EL (cell line): Measurements from ENCODE around the gene INPP4A.

ENCODE experiments used
- DNase-seq: peaks from one replicate; pipeline ENCODE4 v3.0.0-alpha.2; 2016

The INPP4A gene

DNA sequence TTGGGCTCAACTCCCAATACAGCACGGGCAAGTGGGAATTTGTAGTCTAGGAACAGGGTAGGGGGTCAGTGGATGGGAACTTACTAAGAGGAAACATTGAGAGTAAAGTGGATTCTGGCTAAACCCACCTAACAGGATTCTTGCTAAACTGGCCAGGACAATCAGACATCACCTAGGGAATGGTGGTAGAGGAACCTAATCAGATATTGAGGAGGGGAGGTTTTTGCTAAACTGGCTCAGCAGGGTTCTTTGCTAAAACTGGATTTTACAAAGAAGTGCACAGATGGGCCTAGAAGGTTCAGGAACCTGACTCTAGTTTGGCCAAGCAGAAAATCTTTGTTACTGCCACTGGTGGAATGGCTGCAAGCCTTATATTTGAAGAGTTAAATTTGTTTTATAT, 55.9 kb downstream of the INPP4A start:
- DNase-seq = no peak

DNA sequence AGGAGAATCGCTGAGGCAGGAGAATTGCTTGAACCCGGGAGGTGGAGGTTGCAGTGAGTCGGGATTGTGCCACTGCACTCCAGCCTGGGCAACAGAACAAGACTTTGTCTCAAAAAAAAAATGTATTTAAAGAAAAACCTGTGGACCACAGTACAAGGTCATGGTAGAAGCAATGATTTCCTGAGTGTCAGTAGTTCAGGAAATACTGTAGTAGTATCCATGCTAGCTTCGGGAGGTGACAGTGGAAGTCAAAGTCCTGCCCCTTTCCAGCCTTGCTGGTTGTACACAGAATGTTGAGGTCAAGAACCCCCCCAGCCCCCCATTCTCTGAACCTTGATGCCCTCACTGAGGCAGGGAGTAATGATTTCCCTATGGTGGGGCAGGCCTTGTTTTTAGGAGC, 56.6 kb downstream of the INPP4A start:
- DNase-seq = no peak

DNA sequence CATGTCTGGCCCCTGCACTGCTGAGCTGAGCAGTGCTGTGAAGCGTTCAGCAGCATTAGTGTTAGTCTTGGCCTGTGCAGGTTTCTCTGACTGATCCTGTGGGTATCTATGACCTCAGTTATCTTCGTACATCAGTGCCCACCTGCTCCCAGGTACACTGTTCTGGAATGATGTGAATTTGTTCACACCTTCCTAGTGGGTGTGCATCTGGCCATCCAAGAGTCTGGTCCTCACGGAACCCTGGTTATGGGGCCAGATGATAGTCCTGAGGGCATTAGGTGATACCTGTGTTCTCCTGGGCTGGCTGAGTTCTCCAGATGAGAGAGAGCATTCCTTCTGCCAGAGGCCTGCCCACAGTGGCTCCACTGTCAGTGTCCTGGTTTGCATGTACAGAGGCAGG, 57.2 kb downstream of the INPP4A start:
- no peak for DNase-seq

DNA sequence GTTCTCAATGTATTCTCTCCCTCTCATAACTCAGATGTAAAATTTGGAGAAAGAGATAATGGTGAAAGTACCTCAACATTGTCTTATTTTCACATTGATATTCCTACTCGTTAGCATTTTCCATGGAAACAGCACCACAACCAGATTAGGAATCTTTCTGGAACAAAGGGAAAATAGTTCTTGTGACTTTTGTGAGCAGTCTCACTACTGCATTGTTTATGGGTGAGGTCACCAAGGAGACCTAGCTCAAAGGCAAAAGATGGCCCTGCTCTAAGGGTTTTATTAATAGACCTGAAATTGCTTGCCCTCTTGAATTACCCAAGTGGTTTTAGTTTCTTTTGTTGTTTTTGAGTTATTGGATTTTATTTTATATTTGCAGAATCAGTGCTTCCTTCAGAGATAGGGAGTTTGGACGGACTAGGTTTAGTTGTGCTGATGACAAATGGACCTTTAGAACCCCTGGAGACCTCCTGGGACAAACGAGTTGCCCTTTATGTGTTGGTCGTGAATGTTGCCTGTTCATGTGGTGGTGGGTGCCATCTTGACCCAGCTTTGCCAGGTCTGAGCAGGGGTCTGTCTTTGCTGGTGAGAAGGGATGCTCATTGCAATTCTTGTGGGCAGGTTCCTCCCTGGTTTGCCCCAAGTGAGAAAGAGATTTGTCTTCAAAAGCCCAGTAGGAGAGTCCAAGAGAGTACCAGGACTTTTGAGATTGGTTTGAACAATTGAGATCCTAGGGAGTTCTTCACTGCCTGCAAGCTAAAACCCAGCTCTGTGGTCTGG, 58.1 kb downstream of the INPP4A start:
- DNase-seq = peak; percentile 65

DNA sequence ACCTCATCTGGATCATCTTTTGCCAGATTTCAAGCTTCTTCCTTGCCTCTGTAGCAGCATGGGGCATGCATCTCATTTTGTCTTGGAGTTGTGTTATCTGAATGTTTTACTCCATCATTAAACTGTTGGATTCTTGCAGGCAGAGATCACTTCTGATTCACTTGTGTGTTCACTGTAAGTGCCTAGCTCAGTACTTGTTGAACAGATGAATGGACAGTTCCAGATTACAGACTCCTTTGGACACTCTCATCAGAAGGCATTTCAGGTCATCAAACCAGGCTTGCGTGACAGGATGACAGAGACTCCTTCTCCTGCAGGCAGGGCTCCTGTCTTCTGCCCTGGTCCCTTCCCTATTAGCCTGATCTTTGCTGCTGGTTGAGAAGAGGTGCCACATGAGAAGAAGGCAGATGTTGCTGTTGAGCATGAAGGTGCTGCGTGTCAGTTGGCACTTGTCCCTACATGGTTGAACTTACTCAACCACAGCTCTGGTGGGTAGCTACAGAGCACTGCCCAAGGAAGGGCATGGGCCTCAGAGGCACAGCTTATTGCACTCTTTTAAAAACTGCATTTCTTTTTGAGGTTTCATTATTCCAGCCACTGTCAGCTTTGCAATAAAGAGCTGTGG, 58.9 kb downstream of the INPP4A start:
- DNase-seq = no peak

DNA sequence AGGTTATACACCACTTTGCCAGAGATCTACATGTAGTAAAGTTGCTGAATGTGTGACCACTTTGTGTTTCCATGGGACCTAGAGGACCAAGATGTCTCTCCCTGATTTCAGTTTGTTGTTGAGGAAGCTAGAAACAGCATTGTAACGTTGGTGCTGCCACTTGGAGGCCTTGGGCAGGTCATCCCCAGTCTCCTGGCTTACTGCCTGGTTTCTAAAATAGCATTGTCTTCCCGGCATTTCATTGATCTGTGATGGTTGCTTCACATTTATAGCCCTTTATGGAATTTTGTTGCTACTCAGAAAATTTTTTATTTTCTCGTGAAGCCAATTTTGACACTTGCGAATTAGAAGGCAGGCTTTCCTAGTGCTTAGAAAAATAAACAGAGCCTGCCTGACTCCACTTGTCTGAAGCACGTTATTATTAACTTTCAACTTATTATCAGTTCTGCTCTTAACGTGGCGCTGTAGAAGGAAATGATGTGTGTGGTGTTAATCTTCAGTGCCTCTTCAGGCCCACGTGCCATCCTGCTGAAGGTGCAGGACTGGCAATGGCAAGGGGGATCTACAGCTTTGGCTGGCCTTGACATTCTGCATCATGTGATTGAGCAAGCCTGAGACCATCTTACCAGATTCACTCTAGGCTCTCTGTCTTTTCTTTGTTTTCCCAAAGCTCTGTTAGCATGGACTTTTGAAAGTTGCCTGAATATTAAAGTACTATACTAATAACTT, 59.9 kb downstream of the INPP4A start:
- DNase-seq = no peak

DNA sequence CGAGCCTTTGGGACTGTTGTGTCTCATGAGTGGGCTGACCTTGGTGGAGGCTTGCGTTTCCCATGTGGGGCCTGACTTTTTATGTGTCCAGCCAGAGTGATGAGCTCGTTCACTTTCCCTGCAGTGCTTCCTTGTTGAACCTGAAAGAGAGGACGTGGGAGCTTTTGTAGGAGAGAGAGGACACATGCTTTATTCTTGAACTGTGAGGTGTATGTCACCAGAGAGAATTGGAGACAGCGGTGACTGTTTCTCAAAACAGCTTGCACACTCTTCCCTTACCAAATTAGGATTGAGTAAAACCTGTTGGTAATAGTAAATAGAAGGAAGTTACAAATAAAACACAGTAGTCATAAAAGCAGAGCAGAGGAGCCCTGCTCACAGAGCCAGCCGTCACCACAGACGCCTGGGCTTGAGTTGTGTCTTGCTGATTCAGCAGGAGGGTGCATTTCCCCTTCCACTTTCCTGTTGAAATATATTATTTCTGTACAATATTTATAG, 60.7 kb downstream of the INPP4A start:
- no peak for DNase-seq

DNA sequence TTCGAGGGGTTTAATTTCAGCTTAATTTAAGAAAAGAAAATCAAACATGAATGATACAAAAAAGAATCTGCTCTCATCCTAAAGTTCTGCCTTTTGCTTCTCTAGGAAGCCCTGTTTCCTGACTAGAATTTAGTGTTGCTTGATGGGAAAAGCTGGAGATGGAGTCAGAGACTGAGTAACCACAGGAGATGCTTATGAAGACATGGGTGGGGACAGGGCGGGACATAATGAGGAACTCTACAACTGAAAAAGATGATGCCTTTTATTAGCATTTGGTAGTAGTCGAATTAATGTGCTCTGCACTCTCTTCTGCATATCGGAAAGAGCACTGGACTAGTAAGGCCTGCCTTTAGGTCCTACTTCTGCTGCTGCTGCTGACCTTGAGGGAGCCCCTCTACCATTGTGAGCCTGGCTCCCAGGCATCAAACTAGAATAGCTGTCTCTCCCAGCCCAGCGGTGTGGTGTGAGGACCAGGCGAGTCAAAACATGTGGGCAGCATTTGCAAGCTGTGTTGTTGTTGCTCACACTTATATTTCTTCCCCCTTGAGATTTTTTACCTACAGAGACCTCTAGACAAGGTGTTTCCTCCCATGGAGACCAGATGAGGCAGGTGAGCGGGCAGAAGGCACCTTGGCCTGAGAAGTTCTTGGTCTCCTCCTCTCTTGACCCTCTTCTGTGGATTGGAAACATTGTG, 61.5 kb downstream of the INPP4A start:
- no peak for DNase-seq

DNA sequence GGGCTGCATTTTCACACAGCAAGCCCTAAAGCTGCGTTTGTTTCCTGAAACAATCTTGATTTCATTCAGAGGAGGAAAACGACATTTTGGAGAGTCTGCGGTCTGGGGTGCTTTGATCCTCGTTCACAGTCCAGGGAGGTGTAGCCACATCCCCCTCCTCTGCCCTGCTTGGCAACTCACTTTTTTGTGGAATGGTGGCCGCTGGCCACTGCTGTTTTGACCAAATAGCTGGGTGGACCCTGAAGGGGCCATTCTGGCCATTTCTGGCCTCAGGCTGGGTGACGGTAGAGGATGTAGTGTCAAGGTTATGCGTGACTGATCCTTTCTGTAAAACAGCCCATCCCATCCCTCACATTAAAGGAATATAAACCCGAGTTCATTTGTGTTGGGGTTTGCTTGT, 62.2 kb downstream of the INPP4A start:
- DNase-seq = no peak

DNA sequence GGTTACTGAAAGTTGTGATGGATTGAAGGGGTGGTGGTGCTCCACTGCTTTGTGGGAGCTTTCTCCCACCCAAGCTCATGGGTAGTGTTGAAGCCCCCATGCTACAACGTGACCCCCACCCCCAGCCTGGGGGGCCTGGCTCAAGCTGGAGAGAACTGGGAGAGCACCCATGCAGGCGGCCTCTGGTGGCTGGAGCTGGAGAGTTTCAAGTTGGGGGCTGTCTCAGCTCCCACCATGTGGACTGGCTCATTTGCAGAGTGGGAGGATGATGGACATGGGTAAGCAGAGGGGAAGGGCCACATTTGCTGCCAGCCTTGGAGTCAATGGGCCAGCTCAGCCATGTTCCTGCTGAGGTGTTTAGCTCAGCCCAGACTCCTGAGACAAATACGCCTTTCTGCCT, 62.8 kb downstream of the INPP4A start:
- no peak for DNase-seq

DNA sequence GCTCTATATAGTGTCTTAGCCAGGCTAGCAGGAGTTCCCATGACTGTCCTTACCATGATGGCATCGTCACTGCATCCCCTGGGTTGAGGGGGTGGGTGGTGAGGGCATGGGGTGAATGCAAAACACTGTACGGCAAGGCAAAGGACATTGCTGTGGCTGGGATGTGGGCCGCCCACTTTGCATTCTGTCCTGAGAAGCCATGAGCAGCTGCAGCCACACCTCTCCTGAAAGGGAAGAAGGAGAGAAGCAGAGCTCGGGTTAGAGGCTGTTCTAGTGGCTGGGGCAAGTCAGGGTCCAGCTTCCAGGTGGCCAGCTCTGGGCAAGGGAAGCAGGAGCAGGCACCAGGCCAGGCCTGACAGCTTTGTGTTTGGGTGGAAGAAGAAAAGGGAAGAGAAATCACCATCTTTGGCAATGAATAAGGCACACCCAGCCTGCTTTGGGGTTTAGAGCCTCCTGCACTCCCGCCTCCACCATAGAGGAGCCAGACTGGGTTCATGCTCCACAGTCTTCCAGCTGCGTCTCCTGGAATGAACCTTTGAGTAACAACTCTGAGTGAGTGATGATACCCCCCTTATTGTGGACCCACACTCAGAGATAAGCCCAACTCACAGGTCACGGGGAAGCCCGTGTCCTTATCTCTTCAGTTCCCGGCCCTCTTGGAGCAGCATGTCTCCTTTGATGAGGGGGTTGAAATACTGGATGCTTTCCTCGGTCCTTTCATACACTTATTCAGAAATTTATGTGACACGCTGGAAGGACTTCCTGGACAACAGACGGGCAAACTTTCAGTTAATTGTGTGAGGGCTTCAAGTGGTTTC, 63.4 kb downstream of the INPP4A start:
- no peak for DNase-seq

DNA sequence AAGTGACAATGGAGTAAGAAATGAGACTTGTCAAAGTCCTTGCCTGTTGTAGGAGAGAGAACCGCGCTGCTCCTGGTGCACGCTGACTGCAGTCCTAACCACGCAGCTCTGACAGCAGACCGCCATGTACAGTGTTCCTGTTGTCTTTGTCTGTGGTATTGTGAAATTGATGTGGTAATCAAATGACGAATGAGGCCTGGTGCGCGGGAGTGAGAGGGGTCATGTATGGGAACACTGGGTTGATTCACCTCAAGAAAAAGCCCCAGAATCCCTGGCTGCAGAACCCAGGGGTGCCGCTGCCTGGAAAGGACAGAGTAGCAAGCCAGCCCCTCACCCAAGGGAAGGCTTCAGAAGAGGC, 64.0 kb downstream of the INPP4A start:
- no peak for DNase-seq

DNA sequence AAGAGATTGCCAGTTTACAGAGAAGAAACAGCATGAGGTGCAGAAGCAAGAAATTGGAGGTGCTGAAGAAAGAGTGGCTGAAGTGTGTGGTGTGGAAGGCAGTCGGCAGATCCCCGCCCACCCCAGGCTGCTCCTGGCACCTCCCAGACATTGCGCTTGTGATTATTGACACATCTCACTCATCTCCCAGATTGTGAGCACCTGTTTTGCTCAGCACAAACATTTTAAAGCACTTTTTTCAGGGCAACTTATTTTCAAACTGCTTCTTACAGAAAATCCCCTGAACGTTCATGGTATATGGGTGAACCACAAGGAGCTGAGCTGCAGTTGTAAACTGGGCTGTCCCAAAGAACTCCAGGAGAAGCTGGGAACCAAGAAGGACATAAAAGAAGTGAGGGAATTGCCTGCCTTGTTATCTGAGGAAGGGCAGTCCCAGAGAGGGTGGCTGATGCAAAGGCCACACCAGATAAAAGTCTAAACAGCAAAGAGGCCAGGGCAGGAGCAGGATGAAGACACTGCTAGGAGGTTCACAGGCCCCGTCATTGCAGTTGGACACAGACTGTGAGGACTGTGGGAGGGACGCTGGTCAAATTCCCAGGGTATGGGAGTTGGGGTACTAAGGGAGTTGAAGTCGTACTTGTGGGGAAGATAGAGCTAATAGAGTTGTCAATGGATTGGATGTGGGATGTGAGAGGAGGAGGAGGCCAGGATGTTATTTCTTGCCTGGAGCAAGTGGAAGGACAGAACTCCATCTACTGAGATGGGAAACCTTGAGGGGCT, 65.1 kb downstream of the INPP4A start:
- DNase-seq = no peak

DNA sequence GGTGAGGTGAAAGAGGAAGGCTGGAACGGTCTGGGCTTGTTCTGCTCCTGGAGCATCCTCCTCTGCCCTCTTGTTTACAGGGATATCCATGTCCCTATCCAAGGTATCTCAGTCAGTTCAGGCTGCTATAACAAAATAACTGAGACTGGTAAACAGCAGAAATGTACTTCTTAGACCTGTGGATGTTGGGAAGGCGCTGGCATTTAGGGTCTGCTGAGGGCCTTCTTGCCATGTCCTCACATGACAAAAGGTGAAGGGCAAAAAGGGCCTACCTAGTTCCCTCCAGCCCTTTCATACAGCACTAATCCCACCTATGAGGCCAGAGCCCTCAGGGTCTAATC, 65.6 kb downstream of the INPP4A start:
- DNase-seq = no peak

DNA sequence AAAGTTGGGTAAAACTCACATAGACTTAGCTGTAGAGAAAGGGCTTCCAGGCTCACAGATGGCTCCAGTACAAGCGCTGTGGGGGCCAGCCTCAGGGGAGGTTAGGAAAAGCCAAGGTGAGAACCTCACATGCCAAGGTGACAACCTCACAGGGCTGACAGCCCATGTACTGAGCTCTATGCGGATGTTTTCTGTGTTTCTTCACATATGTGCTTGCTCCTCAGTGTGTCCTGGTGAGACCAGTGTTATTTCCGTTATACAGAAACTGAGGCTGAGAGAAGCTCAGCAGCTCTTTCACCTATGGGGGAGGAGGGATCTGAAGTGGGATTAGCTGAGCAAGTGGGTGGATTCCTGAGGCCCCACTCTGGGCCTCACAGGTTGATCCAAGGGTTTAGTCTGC, 67.3 kb downstream of the INPP4A start:
- no peak for DNase-seq

DNA sequence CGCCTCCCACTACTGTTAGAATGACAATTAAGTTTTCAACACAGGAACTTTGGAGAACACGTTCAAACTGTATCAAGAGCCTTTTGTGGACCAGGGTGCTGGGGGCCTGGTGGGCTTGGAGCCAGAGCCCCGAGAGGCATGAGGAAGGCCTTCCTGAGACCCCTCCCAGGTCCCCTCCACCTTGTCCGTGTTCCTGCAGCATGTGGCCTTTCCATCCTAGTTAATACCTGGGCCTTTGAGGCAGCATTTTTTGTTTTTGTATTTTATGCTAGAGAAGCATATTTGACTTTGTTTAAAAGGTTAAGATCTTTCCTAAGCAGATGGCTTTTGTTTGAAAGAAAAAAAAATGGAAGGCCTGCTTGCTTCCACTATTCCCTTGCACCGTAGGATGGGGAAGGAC, 68.0 kb downstream of the INPP4A start:
- no peak for DNase-seq

DNA sequence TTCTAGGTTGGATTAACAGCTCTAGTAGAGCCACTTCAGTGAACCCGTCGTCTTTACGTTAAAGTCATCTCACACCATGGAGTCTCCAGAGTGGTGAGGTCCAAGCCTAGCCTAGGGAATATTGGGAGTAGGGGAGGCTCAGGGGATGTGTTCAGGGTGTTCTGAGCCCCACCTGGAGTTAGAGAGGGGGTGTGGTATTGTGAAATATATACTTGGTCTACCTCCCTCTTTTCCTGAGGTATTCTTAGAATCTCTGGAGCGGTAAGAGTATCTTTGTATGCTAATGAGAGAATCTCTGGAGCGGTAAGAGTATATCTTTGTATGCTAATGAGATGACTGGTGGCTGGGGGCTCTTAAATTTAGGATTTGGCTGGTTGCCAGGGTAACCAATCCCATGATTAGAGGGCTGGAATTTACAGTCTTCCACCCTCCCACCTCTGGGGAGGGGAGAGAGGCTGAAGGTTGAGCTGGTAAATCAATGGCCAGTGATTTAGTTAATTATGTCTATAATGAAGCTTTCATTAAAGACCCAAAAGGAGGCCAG, 69.5 kb downstream of the INPP4A start:
- DNase-seq = no peak

DNA sequence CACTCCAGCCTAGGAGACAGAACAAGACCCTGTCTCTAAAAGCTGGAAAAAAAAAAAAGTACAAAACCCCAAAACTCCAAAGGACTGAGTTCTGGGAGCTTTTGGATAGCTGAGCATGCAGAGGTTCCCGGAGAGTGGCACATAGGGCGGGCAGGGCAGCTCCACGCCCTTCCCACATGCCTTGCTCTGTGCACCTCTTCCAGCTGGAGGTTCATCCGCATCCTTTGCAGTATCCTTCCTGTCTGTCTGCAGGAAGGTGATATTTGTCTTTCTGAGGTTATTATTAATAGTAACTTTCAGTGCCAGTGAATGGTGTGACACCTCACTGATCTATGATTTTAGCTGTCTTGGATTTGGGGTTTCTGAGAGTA, 70.2 kb downstream of the INPP4A start:
- DNase-seq = no peak

DNA sequence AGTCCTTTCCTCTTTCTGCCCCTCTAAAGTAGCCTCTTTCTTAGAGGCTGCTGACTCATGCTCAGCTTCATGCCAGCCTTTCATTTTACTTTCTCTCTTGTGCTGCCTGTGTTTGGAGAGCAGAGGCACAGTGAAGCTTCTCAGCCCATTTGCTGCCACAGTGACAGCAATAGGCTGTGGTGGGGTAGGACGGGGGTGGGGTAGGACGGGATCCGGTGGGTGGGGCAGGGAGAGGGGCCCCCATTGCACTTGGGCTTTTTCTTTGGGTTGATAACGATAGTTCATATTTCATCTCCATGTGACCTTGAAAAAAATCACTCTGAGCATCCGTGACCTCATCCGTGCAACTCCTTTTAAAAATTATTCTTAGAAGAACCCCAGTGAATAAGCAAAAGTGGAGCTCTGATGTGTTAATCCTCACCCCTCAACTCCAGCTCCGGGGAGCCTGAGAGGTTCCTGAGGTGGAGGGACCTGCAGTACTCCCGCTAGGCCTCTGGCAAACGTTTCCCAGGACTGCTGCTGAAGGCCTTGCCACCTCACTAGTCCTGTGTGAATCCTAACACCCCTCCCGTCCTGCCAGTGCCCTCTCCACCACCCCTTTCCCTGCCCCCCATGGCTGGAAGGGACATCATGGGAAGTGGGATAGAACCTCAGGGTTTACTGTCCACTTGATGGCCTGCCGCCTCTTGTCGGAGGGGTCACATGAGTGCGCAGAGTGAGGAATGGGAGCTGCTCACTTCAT, 70.8 kb downstream of the INPP4A start:
- peak; percentile 31 for DNase-seq

DNA sequence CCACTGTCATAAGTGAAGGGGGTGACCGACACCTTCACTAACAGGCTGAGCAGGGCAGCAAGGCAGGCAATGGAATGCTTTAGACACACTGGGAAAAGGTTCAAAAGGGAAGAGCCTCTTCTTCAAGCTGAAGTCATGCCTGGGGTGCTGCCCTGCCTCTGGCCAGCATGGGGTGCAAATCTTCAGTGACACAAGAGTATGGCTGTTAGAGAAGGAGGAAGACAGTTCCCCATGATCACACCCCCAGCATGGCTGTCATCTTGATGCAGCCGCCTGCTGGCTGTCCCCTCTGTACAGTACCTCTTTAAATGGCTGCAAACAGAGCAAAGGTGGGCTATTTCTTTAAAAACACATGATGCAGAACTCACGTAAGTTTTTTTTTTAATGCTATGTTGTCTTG, 71.9 kb downstream of the INPP4A start:
- no peak for DNase-seq

DNA sequence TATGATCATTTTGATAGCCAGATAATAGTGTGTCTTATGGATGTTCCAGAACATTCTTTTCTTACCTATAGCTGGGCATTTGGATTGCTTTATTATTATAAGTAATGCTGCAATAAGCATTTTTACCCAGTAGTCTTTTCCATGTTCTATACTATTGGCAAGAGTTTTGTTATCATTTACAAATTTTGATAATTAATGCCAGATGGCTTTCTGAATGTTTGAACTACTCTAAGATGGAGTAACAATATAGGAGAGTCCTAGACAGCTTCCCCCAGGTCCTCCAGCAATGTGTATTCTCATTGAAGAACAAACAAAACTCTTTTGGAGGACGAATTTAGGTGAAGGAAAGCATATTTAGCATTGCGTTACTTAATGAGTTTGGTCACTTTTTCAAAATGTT, 73.0 kb downstream of the INPP4A start:
- DNase-seq = no peak
